WTC11 (cell line): ENCODE data around the gene ZFP62.

ENCODE experiments used
- AFF4 ChIP-seq: sonication (generic); formaldehyde crosslinking; IDR thresholded peaks from 2 replicates; pipeline ENCODE4 v1.8.1; 2023; ENCODE audit warnings: mild to moderate bottlenecking, missing genetic modification reagents, borderline replicate concordance
- ATF1 ChIP-seq: sonication (generic); formaldehyde crosslinking; IDR thresholded peaks from 2 replicates; pipeline ENCODE4 v1.8.1; 2023; ENCODE audit warnings: mild to moderate bottlenecking, moderate library complexity, missing genetic modification reagents
- CREB1 ChIP-seq: sonication (generic); formaldehyde crosslinking; IDR thresholded peaks from 2 replicates; pipeline ENCODE4 v1.8.0; 2023; ENCODE audit warnings: mild to moderate bottlenecking, missing genetic modification reagents
- ERG ChIP-seq: fragments of 250-450 bp; sonication (Bioruptor Pico); IDR thresholded peaks from 2 replicates; pipeline ENCODE4 v1.8.0; 2021; ENCODE audit warnings: mild to moderate bottlenecking
- GTF2I ChIP-seq: fragments of 250-450 bp; sonication (Bioruptor Pico); conservative IDR thresholded peaks from 2 replicates; pipeline ENCODE4 v1.4.0; 2021; ENCODE audit warnings: mild to moderate bottlenecking
- RELA ChIP-seq: sonication (generic); formaldehyde crosslinking; IDR thresholded peaks from 2 replicates; pipeline ENCODE4 v1.8.1; 2022; ENCODE audit warnings: missing genetic modification reagents, mild to moderate bottlenecking, borderline replicate concordance
- ZBTB21 ChIP-seq: sonication (generic); formaldehyde crosslinking; IDR thresholded peaks from 2 replicates; pipeline ENCODE4 v1.8.1; 2023; ENCODE audit warnings: mild to moderate bottlenecking, missing genetic modification reagents, borderline replicate concordance
- ZNF671 ChIP-seq: fragments of 250-450 bp; sonication (Bioruptor Pico); IDR thresholded peaks from 2 replicates; pipeline ENCODE4 v1.8.0; 2021; ENCODE audit warnings: mild to moderate bottlenecking
- TF ChIP-seq, protein P1 (sequence below): sonication (generic); formaldehyde crosslinking; IDR thresholded peaks from 2 replicates; pipeline ENCODE4 v1.8.1; 2022; ENCODE audit warnings: low read depth, missing genetic modification reagents, borderline replicate concordance
- TF ChIP-seq, protein P2 (sequence below): sonication (generic); formaldehyde crosslinking; IDR thresholded peaks from 2 replicates; pipeline ENCODE4 v1.8.1; 2023; ENCODE audit warnings: mild to moderate bottlenecking, moderate library complexity, missing genetic modification reagents
- TF ChIP-seq, protein P3 (sequence below): fragments of 200-600 bp; IDR thresholded peaks from 2 replicates; pipeline ENCODE4 v1.8.0; 2022; ENCODE audit warnings: antibody characterized with exemption
- TF ChIP-seq, protein P4 (sequence below): fragments of 250-450 bp; sonication (Bioruptor Pico); IDR thresholded peaks from 2 replicates; pipeline ENCODE4 v1.9.0; 2021; ENCODE audit warnings: mild to moderate bottlenecking
- TF ChIP-seq, protein P5 (sequence below): sonication (generic); formaldehyde crosslinking; IDR thresholded peaks from 2 replicates; pipeline ENCODE4 v1.8.1; 2022; ENCODE audit warnings: mild to moderate bottlenecking, moderate library complexity, missing genetic modification reagents

GRCh38 chr5:180898621-180899246 lies 37.7 kb upstream of the ZFP62 start, which contains the start of gene BTNL8:
- TF ChIP-seq ZBTB21 (CRISPR knock-in tag) (no peak), ERG (CRISPR knock-in tag) (no peak), ATF1 (CRISPR knock-in tag) (no peak), CREB1 (no peak), RELA (CRISPR knock-in tag) (no peak), ZNF671 (CRISPR knock-in tag) (no peak), GTF2I (no peak), AFF4 (CRISPR knock-in tag) (no peak)
- TF ChIP-seq, protein P1, sequence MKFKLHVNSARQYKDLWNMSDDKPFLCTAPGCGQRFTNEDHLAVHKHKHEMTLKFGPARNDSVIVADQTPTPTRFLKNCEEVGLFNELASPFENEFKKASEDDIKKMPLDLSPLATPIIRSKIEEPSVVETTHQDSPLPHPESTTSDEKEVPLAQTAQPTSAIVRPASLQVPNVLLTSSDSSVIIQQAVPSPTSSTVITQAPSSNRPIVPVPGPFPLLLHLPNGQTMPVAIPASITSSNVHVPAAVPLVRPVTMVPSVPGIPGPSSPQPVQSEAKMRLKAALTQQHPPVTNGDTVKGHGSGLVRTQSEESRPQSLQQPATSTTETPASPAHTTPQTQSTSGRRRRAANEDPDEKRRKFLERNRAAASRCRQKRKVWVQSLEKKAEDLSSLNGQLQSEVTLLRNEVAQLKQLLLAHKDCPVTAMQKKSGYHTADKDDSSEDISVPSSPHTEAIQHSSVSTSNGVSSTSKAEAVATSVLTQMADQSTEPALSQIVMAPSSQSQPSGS (CRISPR knock-in tag), result no peak
- TF ChIP-seq, protein P2, sequence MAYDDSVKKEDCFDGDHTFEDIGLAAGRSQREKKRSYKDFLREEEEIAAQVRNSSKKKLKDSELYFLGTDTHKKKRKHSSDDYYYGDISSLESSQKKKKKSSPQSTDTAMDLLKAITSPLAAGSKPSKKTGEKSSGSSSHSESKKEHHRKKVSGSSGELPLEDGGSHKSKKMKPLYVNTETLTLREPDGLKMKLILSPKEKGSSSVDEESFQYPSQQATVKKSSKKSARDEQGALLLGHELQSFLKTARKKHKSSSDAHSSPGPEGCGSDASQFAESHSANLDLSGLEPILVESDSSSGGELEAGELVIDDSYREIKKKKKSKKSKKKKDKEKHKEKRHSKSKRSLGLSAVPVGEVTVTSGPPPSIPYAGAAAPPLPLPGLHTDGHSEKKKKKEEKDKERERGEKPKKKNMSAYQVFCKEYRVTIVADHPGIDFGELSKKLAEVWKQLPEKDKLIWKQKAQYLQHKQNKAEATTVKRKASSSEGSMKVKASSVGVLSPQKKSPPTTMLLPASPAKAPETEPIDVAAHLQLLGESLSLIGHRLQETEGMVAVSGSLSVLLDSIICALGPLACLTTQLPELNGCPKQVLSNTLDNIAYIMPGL (CRISPR knock-in tag), result no peak
- TF ChIP-seq, protein P3, sequence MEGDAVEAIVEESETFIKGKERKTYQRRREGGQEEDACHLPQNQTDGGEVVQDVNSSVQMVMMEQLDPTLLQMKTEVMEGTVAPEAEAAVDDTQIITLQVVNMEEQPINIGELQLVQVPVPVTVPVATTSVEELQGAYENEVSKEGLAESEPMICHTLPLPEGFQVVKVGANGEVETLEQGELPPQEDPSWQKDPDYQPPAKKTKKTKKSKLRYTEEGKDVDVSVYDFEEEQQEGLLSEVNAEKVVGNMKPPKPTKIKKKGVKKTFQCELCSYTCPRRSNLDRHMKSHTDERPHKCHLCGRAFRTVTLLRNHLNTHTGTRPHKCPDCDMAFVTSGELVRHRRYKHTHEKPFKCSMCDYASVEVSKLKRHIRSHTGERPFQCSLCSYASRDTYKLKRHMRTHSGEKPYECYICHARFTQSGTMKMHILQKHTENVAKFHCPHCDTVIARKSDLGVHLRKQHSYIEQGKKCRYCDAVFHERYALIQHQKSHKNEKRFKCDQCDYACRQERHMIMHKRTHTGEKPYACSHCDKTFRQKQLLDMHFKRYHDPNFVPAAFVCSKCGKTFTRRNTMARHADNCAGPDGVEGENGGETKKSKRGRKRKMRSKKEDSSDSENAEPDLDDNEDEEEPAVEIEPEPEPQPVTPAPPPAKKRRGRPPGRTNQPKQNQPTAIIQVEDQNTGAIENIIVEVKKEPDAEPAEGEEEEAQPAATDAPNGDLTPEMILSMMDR, result no peak
- TF ChIP-seq, protein P4, sequence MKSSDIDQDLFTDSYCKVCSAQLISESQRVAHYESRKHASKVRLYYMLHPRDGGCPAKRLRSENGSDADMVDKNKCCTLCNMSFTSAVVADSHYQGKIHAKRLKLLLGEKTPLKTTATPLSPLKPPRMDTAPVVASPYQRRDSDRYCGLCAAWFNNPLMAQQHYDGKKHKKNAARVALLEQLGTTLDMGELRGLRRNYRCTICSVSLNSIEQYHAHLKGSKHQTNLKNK (CRISPR knock-in tag), result no peak
- TF ChIP-seq, protein P5, sequence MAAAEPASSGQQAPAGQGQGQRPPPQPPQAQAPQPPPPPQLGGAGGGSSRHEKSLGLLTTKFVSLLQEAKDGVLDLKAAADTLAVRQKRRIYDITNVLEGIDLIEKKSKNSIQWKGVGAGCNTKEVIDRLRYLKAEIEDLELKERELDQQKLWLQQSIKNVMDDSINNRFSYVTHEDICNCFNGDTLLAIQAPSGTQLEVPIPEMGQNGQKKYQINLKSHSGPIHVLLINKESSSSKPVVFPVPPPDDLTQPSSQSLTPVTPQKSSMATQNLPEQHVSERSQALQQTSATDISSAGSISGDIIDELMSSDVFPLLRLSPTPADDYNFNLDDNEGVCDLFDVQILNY (CRISPR knock-in tag), result no peak
